Hepatocyte (in vitro differentiated cells): ENCODE measurements around the gene ADAM12. TPM values are rescaled to one million over a fixed set of nuclear protein-coding genes. Genes with fewer than 3 reads are reported as not detected.

Experiments
- DNase-seq: peaks from one replicate; pipeline ENCODE4 v3.0.0-alpha.2; 2016; ENCODE audit warnings: low spot score
- H2AFZ ChIP-seq: fragments of 200-600 bp; sonication (generic); 2 replicates; pipeline ENCODE4 v1.6.0; 2016; ENCODE audit warnings: antibody characterized with exemption, mild to moderate bottlenecking
- H3K27ac ChIP-seq: fragments of 200-600 bp; sonication (generic); 2 replicates; pipeline ENCODE4 v1.5.1; 2016; ENCODE audit warnings: mild to moderate bottlenecking
- H3K27me3 ChIP-seq: fragments of 200-600 bp; sonication (generic); 2 replicates; pipeline ENCODE4 v1.6.1; 2016
- H3K36me3 ChIP-seq: fragments of 200-600 bp; sonication (generic); replicated peaks from 2 replicates; pipeline ENCODE4 v1.5.1; 2016; ENCODE audit warnings: low read depth; ENCODE audit not compliant: insufficient read depth
- H3K4me1 ChIP-seq: fragments of 200-600 bp; sonication (generic); 2 replicates; pipeline ENCODE4 v1.5.1; 2016; ENCODE audit warnings: mild to moderate bottlenecking, moderate library complexity; ENCODE audit not compliant: insufficient read depth
- H3K4me2 ChIP-seq: fragments of 200-600 bp; sonication (generic); 2 replicates; pipeline ENCODE4 v1.6.0; 2016
- H3K4me3 ChIP-seq: fragments of 200-600 bp; sonication (generic); 2 replicates; pipeline ENCODE4 v1.5.1; 2016; ENCODE audit warnings: mild to moderate bottlenecking
- H3K79me2 ChIP-seq: fragments of 200-600 bp; sonication (generic); 2 replicates; pipeline ENCODE4 v1.6.0; 2017; ENCODE audit warnings: mild to moderate bottlenecking
- H3K9me2 ChIP-seq: fragments of 200-600 bp; sonication (generic); replicated peaks from 2 replicates; pipeline ENCODE4 v1.6.0; 2017; ENCODE audit warnings: mild to moderate bottlenecking; ENCODE audit not compliant: insufficient read depth
- H3K9me3 ChIP-seq: fragments of 200-600 bp; sonication (generic); 2 replicates; pipeline ENCODE4 v1.5.1; 2016; ENCODE audit warnings: low read depth, mild to moderate bottlenecking
- H4K20me1 ChIP-seq: fragments of 200-600 bp; sonication (generic); 2 replicates; pipeline ENCODE4 v1.6.0; 2016; ENCODE audit warnings: mild to moderate bottlenecking; ENCODE audit not compliant: insufficient read depth, poor library complexity, severe bottlenecking
- EZH2 ChIP-seq: fragments of 200-600 bp; sonication (generic); IDR thresholded peaks from 2 replicates; pipeline ENCODE4 v1.6.1; 2016; ENCODE audit warnings: antibody characterized with exemption, mild to moderate bottlenecking, borderline replicate concordance
- EZH2phosphoT487 ChIP-seq: fragments of 200-600 bp; sonication (generic); IDR thresholded peaks from one replicate; pipeline ENCODE4 v1.6.1; 2018; ENCODE audit warnings: antibody characterized with exemption, mild to moderate bottlenecking, low read depth, moderate library complexity; ENCODE audit not compliant: unreplicated experiment, severe bottlenecking
- WGBS: methylation state at CpG from one replicate; pipeline ENCODE4 v1.1.6; 2016; ENCODE audit warnings: low lambda C conversion rate; ENCODE audit errors: missing lambda C conversion rate; 5-methylcytosine and 5-hydroxymethylcytosine counted together
- polyA plus RNA-seq: library from polyadenylated mRNA; unstranded; fragments of >200 nt; fragmentation: Nextera tagmentation; extraction: Ambion mirVana; gene quantifications from 2 replicates; pipeline ENCODE4 v1.2.1, GENCODE V29; 2016
- total RNA-seq: library from RNA; depleted of rRNA; stranded (reverse); fragments of >200 nt; gene quantifications from 2 replicates; pipeline ENCODE4 v1.2.3, GENCODE V29; 2014
- TF ChIP-seq, protein P1 (sequence below): fragments of 200-600 bp; sonication (generic); IDR thresholded peaks from 2 replicates; pipeline ENCODE4 v1.5.1; 2016; ENCODE audit warnings: antibody characterized with exemption, mild to moderate bottlenecking; ENCODE audit not compliant: poor library complexity

The ADAM12 gene
- total and polyA plus RNA-seq, 2 experiments from 2014 or later, result 4.9 to 11.3 TPM

DNA sequence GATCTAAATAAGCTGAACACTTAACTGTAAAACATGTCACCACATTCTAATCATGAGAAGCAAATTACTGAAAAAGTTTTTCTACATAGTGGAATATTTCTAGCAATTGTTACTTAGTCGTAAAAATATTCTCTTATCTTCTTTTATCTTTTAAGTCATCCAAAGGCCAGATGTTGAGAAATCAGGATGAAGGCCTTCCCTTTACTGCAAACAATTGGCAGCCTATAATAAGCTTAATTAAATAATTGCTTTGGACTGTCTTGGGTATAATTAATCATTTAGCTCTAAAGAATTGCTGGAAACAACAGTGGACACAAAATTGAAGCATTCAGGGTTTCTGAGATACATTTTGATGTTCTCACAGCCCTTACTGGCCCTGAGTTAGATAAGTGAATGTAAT, 265.4 kb downstream of the ADAM12 start:
- H3K9me2 ChIP-seq, result no peaks in the 10 kb centered on the region
- H3K79me2 ChIP-seq, result no peaks in the 10 kb centered on the region
- H3K9me3 ChIP-seq, result no peaks in the 10 kb centered on the region
- DNase-seq, result no peak
- no peaks in the 10 kb centered on the region for H4K20me1 ChIP-seq
- TF ChIP-seq, protein P1, sequence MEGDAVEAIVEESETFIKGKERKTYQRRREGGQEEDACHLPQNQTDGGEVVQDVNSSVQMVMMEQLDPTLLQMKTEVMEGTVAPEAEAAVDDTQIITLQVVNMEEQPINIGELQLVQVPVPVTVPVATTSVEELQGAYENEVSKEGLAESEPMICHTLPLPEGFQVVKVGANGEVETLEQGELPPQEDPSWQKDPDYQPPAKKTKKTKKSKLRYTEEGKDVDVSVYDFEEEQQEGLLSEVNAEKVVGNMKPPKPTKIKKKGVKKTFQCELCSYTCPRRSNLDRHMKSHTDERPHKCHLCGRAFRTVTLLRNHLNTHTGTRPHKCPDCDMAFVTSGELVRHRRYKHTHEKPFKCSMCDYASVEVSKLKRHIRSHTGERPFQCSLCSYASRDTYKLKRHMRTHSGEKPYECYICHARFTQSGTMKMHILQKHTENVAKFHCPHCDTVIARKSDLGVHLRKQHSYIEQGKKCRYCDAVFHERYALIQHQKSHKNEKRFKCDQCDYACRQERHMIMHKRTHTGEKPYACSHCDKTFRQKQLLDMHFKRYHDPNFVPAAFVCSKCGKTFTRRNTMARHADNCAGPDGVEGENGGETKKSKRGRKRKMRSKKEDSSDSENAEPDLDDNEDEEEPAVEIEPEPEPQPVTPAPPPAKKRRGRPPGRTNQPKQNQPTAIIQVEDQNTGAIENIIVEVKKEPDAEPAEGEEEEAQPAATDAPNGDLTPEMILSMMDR, result no peak
- TF ChIP-seq EZH2phosphoT487 (no peak), EZH2 (no peak)
- no peak overlapping the region for H3K4me2 ChIP-seq
- WGBS, result 31% methylated on average over 1 of the region's 1 CpG
- H3K36me3 ChIP-seq, result no peaks in the 10 kb centered on the region
- H3K4me1 ChIP-seq, result no peaks in the 10 kb centered on the region
- H3K27me3 ChIP-seq, result no peaks in the 10 kb centered on the region
- H2AFZ ChIP-seq, result no peak overlapping the region
- H3K27ac ChIP-seq, result no peak overlapping the region
- no peak overlapping the region for H3K4me3 ChIP-seq

DNA sequence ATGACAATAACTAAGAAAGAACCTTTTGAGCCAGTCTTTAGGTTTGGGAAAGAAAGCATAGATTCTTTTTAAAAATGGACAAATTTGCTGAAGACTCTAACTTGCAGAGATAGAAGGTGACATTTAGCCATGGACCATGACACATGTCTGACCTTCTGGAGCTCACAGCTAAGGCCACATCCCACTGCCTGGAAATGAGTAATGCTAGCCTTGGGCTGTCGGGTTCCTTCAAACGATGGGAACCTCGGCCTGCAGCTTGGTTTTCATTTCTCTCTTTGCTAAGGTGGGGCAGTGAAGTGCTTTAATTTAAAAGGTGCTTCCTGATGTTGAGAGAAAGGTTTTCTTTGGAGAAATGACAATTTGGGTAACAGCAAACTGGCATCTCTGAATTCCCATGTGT, 268.7 kb downstream of the ADAM12 start:
- DNase-seq, result no peak
- Histone ChIP-seq H3K79me2 (no peaks in the 10 kb centered on the region), H3K9me3 (no peaks in the 10 kb centered on the region), H3K9me2 (no peaks in the 10 kb centered on the region), H4K20me1 (no peaks in the 10 kb centered on the region), H3K4me2 (no peak overlapping the region), H3K27ac (no peak overlapping the region), H3K4me3 (no peak overlapping the region), H2AFZ (no peak overlapping the region), H3K36me3 (no peaks in the 10 kb centered on the region), H3K27me3 (no peaks in the 10 kb centered on the region), H3K4me1 (no peaks in the 10 kb centered on the region)
- TF ChIP-seq, protein P1, result no peak
- TF ChIP-seq EZH2 (no peak), EZH2phosphoT487 (no peak)
- 87% methylated on average over 3 of the region's 3 CpGs for WGBS

DNA sequence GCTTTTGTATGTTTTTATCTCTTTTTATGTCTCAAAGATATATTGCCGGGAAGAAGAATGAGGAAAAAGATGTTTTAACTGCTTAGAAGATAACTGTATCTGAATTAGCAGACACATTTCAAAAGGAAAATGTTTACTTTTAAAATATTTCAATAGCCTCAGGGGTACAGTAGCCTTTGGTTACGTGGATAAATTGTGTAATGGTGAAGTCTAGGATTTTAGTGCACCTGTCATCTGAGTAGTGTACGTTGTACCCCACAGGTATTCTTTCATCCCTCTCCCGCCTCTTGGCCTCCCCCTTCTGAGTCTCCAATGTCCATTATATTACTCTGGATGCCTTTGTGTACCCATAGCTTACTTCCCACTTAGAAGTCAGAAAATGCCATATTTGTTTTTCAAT, 269.8 kb downstream of the ADAM12 start:
- Histone ChIP-seq H3K9me3 (no peaks in the 10 kb centered on the region), H3K4me3 (no peak overlapping the region), H3K4me2 (no peak overlapping the region), H3K27me3 (no peaks in the 10 kb centered on the region), H3K4me1 (no peaks in the 10 kb centered on the region), H4K20me1 (no peaks in the 10 kb centered on the region), H3K9me2 (no peaks in the 10 kb centered on the region), H3K36me3 (no peaks in the 10 kb centered on the region), H3K27ac (no peak overlapping the region), H2AFZ (no peak overlapping the region), H3K79me2 (no peaks in the 10 kb centered on the region)
- no peak for DNase-seq
- TF ChIP-seq, protein P1, result no peak
- TF ChIP-seq EZH2 (no peak), EZH2phosphoT487 (no peak)
- WGBS, result 66% methylated on average over 4 of the region's 4 CpGs

DNA sequence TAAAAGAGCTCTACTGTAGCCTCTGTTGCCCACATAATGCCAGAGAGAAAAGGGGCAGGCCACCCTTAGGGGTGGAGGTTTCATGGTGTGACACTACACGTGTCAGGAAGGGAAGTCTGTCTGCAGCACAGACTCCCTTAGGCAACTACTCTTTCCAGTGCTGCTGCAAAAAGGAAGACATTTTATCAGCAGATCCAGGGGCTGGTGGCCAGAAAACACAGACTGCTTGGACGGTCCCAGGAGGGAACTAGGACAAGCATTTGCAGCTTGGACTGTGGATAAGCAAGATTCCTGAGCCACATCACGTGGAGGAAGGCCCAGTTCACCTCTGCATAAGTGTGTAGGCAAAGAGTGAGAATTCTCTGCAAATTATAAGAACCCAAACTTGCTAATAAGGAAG, 271.1 kb downstream of the ADAM12 start:
- WGBS, result 89% methylated on average over 3 of the region's 3 CpGs
- H3K27me3 ChIP-seq, result no peaks in the 10 kb centered on the region
- H3K4me3 ChIP-seq, result no peak overlapping the region
- H3K79me2 ChIP-seq, result no peaks in the 10 kb centered on the region
- H3K36me3 ChIP-seq, result no peaks in the 10 kb centered on the region
- no peaks in the 10 kb centered on the region for H3K4me1 ChIP-seq
- H3K9me3 ChIP-seq, result no peaks in the 10 kb centered on the region
- TF ChIP-seq EZH2phosphoT487 (no peak), EZH2 (no peak)
- TF ChIP-seq, protein P1, result no peak
- no peak for DNase-seq
- no peaks in the 10 kb centered on the region for H4K20me1 ChIP-seq
- no peaks in the 10 kb centered on the region for H3K9me2 ChIP-seq
- H3K27ac ChIP-seq, result no peak overlapping the region
- H2AFZ ChIP-seq, result no peak overlapping the region
- H3K4me2 ChIP-seq, result no peak overlapping the region
